Measurements from ENCODE around the gene EFNA2. TPM values are rescaled to one million over a fixed set of nuclear protein-coding genes. Genes with fewer than 3 reads are reported as not detected.

Gene EFNA2
- total and polyA plus RNA-seq, 5 experiments from 2014 or later = not detected

DNA sequence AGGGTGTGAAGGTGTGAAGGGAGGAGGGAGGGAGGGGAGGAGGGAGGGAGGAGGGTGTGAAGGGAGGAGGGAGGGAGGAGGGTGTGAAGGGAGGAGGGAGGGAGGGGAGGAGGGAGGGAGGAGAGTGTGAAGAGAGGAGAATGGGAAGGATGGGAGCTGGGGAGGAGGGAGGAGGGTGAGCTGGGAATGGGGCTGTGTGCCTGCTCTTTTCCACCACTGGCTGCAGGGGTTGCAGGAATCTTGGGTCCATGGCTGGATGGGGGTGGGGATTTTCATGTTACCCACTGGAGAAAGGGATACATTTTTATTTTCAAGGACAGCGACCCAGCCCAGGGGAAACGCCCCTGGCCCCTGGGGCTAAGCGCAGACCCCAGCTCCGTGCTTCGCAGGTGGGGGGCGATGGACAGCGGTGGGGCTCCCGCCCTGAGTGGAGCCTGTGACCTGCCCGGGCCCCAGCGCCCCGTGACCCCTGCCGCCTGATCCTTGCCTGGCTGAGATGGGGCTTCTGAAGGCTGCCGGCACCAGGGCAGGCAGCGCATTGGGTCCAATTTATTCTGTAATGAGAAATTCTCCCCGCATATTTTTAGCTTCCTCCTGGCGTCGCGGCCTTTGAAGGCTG lies 3.0 kb upstream of the EFNA2 start:
- DNase-seq = no peak
- H3K4me3 Mint-ChIP-seq = no peak overlapping the region
- peaks cover 0 to 23% (median 0%) of the 10 kb centered on the region in 3 donors for H3K36me3 Mint-ChIP-seq
- H3K27ac Mint-ChIP-seq = no peak overlapping the region
- no peak for ATAC-seq
- POLR2A ChIA-PET = interaction anchor here (0.8 kb wide), 1 partner anchor 13 kb away, joined by 3 read pairs; the partner anchor contains the start of gene CIRBP
- H3K27me3 Mint-ChIP-seq = peaks cover 9 to 26% (median 16%) of the 10 kb centered on the region in 5 donors
- no peaks in the 10 kb centered on the region for H3K9me3 Mint-ChIP-seq
- H3K4me1 Mint-ChIP-seq = peaks cover 5 to 23% (median 21%) of the 10 kb centered on the region in 4 donors

DNA sequence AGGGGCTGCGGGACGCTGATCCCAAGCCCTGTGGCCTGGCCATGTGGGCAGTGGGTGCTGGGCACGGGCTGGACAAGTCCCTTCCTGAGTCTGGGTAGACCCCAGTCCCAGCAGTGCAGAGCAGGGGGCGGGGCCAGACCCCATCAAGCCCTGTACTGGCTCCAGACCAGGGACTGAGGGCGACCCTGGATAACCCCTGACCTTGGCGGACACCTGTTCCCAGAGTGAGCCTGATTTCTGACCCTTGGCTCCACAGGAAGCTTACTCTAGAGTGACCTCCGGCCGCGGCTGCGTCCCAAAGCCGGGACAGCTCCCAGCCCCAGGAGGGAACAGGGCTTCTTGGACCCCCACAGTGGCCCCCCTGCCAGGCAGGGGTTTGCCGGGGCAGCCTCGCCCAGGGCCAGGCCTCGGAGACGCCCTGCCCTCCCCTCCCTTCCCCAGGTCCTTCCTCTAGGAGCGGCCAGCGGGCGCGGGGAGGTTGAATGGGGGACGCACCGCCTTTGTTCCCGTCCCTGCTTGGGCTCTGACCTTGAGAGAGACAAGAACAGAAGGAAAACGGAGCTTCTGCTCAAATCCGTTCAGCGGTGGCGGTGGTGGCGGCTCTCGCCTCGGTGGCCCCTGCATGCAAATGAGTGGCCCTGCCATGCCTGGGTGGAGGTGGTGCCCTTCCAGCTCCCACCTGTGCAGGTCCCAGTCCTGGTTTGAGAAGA lies 2.3 kb upstream of the EFNA2 start:
- Mint-ChIP-seq H3K36me3 (peaks cover 0 to 18% (median 0%) of the 10 kb centered on the region in 3 donors), H3K27me3 (peaks cover 9 to 30% (median 20%) of the 10 kb centered on the region in 5 donors), H3K4me1 (peaks cover 5 to 20% (median 17%) of the 10 kb centered on the region in 4 donors), H3K4me3 (no peak overlapping the region), H3K9me3 (no peaks in the 10 kb centered on the region), H3K27ac (no peak overlapping the region)
- no peak for DNase-seq
- POLR2A ChIA-PET = interaction anchor here (0.6 to 0.8 kb wide), 2 partner anchors 14 to 240 kb away, joined by 3 read pairs; partner anchors contain the start of genes CIRBP and PLK5
- ATAC-seq = no peak

DNA sequence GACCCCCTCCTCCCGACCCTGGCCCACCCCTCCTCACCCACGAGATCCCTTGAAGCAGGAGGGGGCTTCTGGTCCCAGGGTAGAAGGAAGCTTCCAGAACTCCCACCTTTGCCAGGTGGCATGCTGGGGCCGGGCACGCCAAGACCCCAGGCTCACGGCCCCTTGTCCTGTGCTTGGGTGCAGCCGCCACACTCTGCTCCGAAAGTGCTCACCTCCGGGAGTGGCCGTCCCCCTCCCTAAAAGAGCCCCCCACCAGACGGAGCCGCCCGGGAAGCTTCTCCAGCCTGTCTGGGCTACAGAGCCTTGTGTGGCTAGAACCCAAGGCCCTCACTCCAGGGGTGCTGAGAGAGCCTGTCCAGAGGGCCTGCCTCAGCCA lies 1.8 kb upstream of the EFNA2 start:
- no peak for DNase-seq
- Mint-ChIP-seq H3K36me3 (peaks cover 0 to 14% (median 0%) of the 10 kb centered on the region in 3 donors), H3K27ac (no peak overlapping the region), H3K4me1 (peaks cover 5 to 20% (median 16%) of the 10 kb centered on the region in 4 donors), H3K27me3 (peaks cover 9 to 31% (median 20%) of the 10 kb centered on the region in 5 donors), H3K4me3 (peak overlapping the region in 4 of 10 donors; percentile 3 to 74 (median 38)), H3K9me3 (no peaks in the 10 kb centered on the region)
- POLR2A ChIA-PET = interaction anchor here (0.6 kb wide), 1 partner anchor 240 kb away, joined by 3 read pairs; the partner anchor contains the start of gene PLK5
- no peak for ATAC-seq

DNA sequence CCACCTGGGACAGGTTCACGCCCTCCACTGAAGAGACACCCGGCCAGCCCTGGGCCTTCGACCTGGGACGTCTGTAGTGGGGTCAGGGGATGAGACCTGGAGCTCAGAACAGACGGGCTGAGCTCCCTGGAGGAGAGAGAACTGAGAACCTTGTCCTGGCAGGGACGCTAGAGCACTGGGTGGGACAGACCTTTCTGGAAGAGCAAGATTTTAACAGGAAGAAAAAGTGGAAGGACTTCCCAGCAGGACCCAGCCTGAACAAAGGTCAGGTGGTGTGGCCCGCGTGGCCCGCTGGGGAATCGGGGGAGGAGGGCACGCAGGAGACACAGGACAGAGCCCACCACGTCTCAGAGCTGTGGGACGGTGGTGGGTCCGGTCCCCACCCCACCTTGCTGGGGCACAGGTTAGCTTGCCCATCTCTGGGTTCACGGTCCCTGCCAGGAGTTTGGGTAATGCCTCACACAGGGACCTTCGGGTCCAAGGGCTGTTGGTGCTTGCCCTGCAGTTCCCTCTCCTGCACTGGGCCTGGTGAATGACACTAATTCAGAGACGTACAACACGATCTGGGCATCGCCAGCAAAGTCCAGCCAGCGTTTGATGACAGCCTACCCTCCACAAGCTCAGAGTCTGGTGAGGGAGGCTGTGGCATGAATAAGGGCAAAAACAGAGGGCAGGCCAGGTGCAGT lies 1.2 kb upstream of the EFNA2 start:
- no peaks in the 10 kb centered on the region for H3K9me3 Mint-ChIP-seq
- ATAC-seq = no peak
- POLR2A ChIA-PET = interaction anchor here (0.5 to 0.8 kb wide), 2 partner anchors 16 to 1916 kb away, joined by 3 read pairs; partner anchors contain the start of gene CIRBP
- no peak for DNase-seq
- peaks cover 5 to 20% (median 15%) of the 10 kb centered on the region in 4 donors for H3K4me1 Mint-ChIP-seq
- H3K27ac Mint-ChIP-seq = peak overlapping the region in 3 of 10 donors; percentile 17 to 56 (median 28)
- peaks cover 0 to 11% (median 0%) of the 10 kb centered on the region in 3 donors for H3K36me3 Mint-ChIP-seq
- peak overlapping the region; percentile 28 to 74 (median 62) for H3K4me3 Mint-ChIP-seq
- H3K27me3 Mint-ChIP-seq = peaks cover 9 to 36% (median 20%) of the 10 kb centered on the region in 5 donors

DNA sequence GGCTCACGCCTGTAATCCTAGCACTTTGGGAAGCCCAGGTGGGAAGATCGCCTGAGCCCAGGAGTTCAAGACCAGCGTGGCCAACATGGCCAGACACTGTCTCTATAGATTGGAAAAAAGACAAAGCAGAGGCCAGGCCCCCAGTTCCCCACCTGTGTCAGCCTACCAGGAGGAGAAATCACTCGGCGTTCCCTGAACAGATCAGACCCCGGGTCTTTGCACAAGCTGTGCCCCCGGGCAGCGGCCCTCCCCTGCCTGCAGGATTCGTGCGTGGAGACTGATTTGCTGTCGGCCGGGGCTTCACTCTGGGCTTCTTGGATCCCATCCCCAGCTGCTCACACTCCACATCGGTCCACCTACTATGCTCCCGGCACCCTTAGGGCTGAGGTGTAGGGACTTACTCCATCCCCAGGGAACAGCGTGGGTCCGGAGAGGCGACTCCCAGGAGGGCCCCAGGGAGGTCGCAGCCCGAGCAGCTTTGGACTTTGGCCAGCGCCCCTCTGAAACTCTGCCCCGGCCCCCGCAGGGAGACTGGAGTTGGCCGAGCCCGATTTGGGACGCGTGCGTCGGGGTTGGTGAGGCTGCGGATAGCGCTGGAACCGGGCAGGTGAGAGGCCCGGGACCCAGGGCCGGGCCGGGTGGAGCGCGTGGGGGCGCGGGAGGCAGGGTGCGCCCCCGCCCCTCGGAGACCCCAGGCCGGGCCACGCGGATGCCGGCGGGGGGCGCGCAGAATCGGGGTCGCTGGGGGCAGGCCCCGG lies 515 bp upstream of the EFNA2 start:
- Mint-ChIP-seq H3K27ac (peak overlapping the region in 3 of 10 donors; percentile 17 to 56 (median 28)), H3K27me3 (peaks cover 9 to 41% (median 20%) of the 10 kb centered on the region in 5 donors), H3K4me1 (peaks cover 1 to 14% (median 9%) of the 10 kb centered on the region in 4 donors), H3K4me3 (peak overlapping the region; percentile 15 to 67 (median 56)), H3K9me3 (no peaks in the 10 kb centered on the region), H3K36me3 (peaks cover 0 to 6% (median 0%) of the 10 kb centered on the region in 3 donors)
- ATAC-seq (no peak), DNase-seq (no peak)
- POLR2A ChIA-PET = interaction anchor here (0.8 kb wide), 1 partner anchor 16 kb away, joined by 3 read pairs; the partner anchor contains the start of gene CIRBP

DNA sequence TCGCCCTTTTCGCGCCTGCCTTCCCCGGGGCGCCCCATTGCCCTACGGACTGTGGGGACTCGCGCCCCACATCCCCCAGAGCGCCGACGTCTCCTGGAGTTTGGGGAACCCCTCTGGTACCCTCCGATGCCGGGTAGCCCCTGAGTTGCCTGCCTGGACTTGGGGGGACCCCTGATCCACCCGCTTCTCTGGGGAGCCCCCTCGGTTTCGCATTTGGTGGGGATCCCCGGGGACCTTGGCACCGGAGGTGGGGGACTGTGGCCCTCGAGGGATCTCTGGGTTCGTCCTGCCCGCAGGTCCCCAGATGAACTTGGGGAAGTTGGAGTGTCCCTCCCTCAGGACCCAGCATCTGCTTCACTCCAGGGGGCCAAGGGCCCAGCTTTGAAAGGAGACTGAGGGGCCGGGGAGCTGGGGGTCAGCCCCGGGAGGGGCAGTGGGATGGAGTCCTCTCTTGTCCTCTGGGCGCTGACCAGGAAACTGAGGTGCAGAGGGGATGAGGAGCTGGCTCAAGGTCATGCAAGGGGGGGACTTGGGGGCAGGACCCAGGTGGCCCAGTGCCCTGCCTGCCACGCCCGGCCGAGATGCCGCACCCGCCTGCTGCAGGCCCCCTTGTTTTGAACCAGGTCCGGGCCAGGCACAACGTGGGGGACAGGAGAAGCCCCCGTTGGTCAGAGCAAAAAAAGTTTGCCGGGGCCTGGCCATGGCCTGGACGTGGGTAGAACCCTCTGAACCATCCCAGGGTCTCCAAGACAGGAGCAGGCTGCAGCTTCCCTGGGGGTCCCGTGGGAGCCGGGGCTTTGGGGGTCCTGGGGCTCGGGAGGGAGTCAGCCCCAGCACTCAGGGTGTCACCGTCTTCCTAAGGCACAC lies 1.0 kb downstream of the EFNA2 start:
- DNase-seq = no peak
- no peak for ATAC-seq
- H3K4me3 Mint-ChIP-seq = peak overlapping the region in 9 of 10 donors; percentile 7 to 82 (median 56)
- POLR2A ChIA-PET = no interaction called here
- H3K27ac Mint-ChIP-seq = no peak overlapping the region
- peaks cover 0 to 6% (median 0%) of the 10 kb centered on the region in 3 donors for H3K36me3 Mint-ChIP-seq
- H3K27me3 Mint-ChIP-seq = peaks cover 9 to 43% (median 20%) of the 10 kb centered on the region in 5 donors
- H3K4me1 Mint-ChIP-seq = peaks cover 1 to 11% (median 8%) of the 10 kb centered on the region in 4 donors
- H3K9me3 Mint-ChIP-seq = no peaks in the 10 kb centered on the region

DNA sequence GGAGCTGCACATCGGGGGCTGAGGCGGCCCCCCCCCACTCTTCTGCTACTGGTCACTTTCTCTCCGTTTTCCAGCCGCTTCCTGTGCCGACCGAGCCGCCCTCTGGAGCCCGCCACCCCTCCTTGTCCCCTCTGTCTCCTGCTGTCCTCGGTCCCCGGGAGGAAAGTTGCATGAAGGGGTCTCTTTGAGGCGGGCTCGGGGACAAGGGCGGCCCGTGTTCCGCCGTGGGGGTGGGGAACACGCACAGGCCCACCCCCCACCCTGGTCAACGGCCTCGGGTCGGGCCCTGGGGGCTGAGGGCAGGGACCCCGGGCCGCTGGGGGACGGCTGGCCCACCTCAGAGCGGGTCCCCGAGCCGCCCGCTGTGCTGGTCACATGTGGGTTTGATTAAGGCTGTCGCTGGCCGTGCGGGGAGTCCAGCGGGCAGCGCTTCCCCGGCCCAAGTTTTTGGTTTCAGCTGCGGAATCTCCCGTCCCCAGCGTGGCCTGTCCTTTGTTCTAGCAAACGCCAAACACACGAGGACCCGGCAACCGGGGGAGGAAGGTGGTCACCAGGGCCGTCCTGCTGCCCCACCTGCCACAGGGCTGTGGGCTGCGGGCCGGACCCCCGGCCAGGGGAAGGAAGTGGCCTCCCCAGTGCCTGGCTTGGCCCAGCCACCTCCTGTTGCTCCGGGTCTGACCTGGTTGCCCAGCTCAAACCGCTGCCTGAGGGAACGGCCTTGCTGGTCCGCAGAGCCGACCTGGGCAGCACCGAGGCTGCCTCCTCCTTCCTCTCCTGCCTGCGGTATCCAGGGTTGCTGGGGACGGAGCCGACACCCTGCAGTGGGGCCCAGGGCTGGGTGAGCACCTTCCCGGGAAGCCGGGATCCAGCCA lies 1.9 kb downstream of the EFNA2 start:
- ATAC-seq (no peak), DNase-seq (no peak)
- Mint-ChIP-seq H3K27ac (no peak overlapping the region), H3K36me3 (peaks cover 0 to 6% (median 0%) of the 10 kb centered on the region in 3 donors), H3K4me3 (no peak overlapping the region), H3K27me3 (peaks cover 12 to 51% (median 25%) of the 10 kb centered on the region in 5 donors), H3K9me3 (no peaks in the 10 kb centered on the region), H3K4me1 (peaks cover 4 to 12% (median 11%) of the 10 kb centered on the region in 4 donors)
- POLR2A ChIA-PET = no interaction called here

DNA sequence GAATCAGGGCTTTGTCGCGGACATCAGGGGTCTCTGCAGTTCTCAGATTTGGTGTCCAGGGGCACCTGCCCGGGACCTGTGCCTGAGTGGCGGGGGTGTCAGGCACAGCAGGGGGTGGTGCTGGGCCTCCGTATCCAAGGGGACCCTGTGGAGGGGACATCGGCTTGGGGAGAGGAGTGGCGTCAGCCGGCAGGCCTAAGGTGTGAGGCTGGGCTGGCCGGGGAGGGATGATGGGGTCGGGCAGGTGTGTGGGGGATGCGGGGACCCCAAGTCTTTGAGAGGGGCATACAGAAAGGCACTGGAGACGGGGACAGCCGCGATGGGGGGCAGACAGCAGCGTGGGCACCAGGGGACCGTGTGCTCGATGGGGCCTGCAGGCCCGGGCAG lies 2.5 kb downstream of the EFNA2 start:
- DNase-seq (no peak), ATAC-seq (no peak)
- Mint-ChIP-seq H3K9me3 (no peaks in the 10 kb centered on the region), H3K36me3 (peaks cover 0 to 6% (median 0%) of the 10 kb centered on the region in 3 donors), H3K27me3 (peaks cover 12 to 52% (median 27%) of the 10 kb centered on the region in 5 donors), H3K27ac (no peak overlapping the region), H3K4me1 (peaks cover 4 to 12% (median 11%) of the 10 kb centered on the region in 4 donors), H3K4me3 (no peak overlapping the region)
- POLR2A ChIA-PET = no interaction called here

DNA sequence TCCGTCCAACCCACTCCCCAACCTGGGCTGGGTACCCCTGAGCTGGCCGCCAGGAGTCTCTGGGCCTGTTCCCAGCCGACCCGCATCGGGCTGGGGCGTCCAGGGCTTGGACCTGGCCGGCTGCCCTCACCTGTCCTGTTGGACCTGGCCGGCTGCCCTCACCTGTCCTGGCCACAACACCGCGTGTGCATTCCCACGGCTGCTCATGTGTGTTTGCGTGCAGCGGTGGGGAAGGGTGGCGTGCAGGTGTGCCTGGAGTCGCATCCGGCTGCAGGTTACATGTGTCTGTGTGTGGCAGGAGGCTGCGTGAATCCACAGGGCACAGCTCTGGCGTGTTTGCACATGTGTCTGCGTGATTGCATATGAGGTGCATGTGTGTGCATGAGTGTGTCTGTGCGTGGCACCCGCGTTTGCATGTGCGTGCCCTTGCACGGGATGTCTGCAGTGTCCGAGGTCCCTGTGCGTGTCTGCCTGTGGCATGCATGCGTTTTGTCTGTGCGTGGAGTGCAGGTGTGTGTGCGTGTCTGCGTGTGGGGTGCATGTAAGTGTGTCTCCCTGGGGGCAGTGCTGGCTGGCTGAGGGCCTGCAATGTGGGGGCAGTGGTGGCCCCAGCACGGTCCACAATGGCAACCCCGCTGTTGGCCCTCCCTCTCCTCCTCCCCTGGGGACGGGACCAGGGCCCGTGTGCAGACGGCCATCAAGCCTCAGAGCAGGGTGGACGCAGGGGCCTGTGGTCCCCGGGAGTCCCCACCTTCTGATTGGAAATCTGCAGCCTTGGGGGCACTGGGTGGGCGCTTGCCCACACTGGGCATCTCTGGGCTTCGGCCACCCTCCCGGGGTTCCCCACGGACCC lies 3.4 kb downstream of the EFNA2 start:
- Mint-ChIP-seq H3K36me3 (peaks cover 0 to 6% (median 0%) of the 10 kb centered on the region in 3 donors), H3K4me3 (no peak overlapping the region), H3K9me3 (no peaks in the 10 kb centered on the region), H3K27ac (no peak overlapping the region), H3K27me3 (peaks cover 12 to 56% (median 28%) of the 10 kb centered on the region in 5 donors), H3K4me1 (peaks cover 4 to 12% (median 11%) of the 10 kb centered on the region in 4 donors)
- DNase-seq (no peak), ATAC-seq (no peak)
- POLR2A ChIA-PET = no interaction called here

DNA sequence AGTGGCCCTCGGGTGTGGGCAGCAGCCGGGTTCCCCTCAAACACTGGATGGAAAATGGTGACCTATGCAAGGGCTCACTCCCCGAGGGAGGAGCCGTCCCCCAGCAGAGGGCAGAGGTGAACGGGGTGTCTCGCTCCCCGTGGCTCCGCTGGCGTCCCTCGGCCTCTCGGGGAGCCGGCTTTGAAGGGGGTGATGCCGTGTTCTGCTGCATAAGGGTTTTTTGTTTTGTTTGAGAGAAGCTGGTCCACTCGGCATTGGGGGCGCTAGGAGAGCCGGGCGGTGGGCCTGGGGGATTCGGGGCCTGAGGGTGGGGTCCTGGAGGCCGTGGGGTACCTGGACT lies 4.0 kb downstream of the EFNA2 start:
- POLR2A ChIA-PET = no interaction called here
- ATAC-seq (no peak), DNase-seq (no peak)
- H3K4me1 Mint-ChIP-seq = peaks cover 4 to 12% (median 9%) of the 10 kb centered on the region in 4 donors
- no peaks in the 10 kb centered on the region for H3K9me3 Mint-ChIP-seq
- H3K27me3 Mint-ChIP-seq = peaks cover 7 to 55% (median 27%) of the 10 kb centered on the region in 5 donors
- H3K27ac Mint-ChIP-seq = no peak overlapping the region
- no peak overlapping the region for H3K4me3 Mint-ChIP-seq
- peaks cover 0 to 4% (median 0%) of the 10 kb centered on the region in 3 donors for H3K36me3 Mint-ChIP-seq
